Kidney capillary endothelial cell (primary cell): Measurements from ENCODE around the gene P4HA1.
"Not testable (repeated sequence)": the region's sequence is repeated elsewhere in the genome, so short reads cannot be mapped to it uniquely, and the experiment has no call there.

ENCODE experiments used
- DNase-seq: peaks from one replicate; pipeline ENCODE4 v3.0.0-alpha.2; 2018; ENCODE audit warnings: low spot score

P4HA1 gene

DNA sequence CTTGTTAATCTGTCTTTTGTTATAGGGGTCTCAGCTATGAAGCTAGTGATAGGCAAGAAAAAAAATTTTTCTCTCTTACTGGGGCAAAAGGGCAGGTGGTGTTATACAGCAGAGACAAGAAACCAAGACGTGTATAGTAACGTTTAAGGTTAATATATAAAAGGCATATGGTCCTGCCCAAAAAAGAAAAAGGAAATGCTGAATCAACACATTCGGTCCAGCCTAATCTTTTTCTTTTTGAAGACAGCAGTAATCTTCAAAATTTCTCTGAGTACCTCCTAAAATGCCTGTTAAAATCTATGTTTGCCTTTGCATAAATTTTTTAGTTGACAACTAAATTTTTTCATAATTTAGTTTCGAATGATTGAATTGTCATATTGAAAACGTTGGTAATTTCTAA lies 54.5 kb downstream of the P4HA1 start:
- no peak for DNase-seq

DNA sequence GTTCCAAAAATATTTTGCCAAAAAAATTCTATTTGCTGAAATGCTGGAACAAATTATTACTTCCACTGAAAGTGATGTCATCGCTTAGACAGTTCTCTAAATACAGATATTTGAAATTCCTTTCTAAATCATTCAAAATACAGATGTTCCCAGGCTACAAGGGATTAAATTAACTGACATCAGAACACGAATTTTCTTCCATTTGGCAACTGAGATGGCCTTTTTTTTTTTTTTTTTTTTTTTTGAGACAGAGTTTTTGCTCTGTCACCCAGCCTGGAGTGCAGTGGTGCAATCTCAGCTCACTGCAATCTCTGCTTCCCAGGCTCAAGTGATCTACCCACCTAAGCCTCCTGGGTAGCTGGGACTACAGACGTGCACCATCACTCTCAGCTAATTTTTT lies 57.0 kb downstream of the P4HA1 start:
- DNase-seq: no peak

DNA sequence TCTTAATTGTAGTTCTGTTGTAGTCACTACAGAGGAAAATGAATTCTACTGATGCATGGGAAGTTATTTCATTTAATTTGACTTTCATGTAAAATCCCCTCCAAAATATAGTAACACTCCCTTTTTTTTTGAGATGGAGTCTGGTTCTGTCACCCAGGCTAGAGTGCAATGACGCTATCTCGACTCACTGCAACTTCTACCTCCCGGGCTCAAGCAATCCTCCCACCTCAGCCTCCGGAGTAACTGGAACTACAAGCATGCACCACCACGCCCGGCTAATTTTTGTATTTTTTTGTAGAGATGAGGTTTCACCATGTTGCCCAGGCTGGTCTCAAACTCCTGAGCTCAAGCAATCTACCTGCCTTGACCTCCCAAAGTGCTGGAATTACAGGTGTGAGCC lies 60.4 kb downstream of the P4HA1 start:
- DNase-seq: not testable (repeated sequence)

DNA sequence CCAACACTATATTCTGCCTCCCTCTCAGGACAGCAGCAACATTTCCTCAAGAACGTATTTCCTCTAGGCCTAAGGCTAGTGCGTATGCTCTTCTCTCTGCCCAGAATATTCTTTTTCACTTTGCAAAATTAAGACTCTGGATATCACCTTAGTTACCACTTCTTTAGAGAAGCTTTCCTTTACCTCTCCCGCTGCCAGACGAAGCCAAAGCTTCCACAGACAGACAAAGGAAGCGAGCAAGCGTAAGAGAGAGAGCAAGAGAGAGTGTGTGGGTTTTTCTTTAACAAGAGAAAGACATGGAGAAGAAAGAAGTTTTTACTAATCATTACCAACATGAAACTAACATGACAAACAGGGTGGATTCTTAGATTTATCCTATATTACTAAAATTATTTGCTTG lies 64.1 kb downstream of the P4HA1 start:
- no peak for DNase-seq

DNA sequence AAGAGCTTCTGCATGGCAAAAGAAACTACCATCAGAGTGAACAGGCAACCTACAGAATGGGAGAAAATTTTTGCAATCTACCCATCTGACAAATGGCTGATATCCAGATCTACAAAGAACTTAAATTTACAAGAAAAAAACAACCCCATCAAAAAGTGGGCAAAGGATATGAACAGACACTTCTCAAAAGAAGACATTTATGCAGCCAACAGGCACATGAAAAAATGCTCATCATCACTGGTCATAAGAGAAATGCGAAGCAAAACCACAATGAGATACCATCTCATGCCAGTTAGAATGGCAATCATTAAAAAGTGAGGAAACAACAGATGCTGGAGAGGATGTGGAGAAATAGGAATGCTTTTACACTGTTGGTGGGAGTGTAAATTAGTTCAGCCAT lies 70.0 kb downstream of the P4HA1 start:
- DNase-seq: not testable (repeated sequence)

DNA sequence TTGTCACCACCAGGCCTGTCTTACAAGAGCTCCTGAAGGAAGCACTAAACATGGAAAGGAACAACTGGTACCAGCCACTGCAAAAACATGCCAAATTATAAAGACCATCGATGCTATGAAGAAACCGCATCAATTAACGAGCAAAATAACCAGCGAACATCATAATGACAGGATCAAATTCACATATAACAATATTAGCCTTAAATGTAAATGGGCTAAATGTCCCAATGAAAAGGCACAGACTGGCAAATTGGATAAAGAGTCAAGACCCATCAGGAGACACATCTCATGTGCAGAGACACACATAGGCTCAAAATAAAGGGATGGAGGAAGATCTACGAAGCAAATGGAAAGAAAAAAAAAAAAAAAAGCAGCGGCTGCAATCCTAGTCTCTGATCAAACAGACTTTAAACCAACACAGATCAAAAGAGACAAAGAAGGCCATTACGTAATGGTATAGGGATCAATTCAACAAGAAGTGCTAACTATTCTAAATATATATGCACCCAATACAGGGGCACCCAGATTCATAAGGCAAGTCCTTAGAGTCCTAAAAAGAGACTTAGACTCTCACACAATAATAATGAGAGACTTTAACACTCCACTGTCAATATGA lies 73.1 kb downstream of the P4HA1 start:
- not testable (repeated sequence) for DNase-seq

DNA sequence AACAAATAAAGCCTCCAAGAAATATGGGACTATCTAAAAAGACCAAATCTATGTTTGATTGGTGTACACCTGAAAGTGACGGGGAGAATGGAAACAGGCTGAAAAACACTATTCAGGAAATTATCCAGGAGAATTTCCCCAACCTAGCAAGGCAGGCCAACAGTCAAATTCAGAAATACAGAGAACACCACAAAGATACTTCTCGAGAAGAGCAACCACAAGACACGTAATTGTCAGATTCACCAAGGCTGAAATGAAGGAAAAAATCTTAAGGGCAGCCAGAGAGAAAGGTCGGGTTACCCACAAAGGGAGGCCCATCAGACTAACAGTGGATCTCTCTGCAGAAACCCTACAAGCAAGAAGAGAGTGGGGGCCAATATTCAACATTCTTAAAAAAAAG lies 73.7 kb downstream of the P4HA1 start:
- not testable (repeated sequence) for DNase-seq

DNA sequence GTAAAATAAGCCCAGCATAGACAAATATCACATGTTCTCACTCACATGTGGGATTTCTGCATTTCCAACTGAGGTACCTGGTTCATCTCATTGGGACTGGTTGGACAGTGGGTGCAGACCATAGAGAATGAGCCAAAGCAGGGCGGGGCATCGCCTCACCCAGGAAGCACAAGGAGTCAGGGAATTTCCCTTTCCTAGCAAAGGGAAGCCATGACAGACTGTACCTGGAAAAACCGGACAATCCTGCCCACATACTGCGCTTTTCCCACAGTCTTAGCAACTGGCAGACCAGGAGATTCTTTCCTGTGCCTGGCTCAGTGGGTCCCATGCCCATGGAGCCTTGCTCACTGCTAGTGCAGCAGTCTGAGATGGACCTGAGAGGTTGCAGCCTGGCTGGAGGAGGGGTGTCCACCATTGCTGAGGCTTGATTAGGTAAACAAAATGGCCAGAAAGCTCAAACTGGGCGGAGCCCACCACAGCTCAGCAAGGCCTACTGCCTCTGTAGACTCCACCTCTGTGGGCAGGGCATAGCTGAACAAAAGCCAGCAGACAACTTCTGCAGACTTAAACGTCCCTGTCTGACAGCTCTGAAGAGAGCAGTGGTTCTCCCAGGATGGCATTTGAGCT lies 75.0 kb downstream of the P4HA1 start:
- DNase-seq: not testable (repeated sequence)

DNA sequence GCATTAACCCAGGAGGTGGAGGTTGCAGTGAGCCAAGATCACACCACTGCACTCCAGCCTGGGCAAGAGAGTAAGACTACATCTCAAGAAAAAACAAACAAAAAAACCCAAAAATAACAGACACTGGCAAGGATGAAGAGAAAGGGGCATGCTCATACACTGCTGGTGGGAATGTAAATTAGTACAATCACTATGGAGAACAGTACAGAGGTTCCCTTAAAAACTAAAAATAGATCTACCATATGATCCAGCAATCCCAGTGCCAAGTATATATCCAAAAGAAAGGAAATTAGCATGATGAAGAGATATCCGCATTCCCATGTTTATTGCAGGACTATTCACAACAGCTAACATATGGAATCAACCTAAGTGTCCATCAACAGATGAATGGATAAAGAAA lies 75.6 kb downstream of the P4HA1 start:
- no peak for DNase-seq

DNA sequence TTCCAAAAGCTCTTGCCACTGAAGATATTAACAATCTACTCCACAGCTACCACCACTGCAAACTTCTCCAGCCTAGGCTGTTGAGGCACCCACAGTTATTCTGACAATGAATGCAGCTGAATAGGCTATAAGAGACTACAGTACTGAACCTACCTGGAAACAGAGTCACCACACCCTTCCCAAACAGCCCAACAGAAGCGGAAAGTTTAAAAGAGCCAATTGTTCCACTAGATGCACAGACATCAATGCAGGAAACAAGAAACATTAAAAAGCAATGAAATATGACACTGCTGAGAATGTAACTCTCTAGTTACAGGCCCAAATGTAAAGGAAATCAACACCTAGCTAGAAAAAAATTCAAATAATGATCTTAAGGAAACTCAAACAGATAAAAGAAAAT lies 77.6 kb downstream of the P4HA1 start:
- DNase-seq: no peak

DNA sequence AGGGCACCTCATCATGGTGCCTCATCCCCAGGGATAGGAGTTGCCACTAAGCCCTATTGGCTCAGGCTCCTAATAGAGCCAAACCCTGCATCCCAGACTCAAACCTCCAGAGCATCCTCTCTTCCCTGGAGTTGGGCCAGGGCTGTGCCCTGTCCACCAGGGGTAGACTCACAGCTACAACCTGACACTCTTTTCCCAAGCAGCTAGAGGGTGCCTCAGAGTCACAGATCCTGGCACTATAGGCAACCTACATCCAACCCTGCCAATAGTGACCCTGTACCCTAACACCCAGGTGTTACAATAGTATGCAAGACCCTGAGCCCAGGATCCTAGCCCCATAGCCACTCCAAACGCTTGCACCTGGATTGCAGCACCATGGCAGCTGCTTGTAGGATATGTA lies 78.0 kb downstream of the P4HA1 start:
- DNase-seq: no peak

DNA sequence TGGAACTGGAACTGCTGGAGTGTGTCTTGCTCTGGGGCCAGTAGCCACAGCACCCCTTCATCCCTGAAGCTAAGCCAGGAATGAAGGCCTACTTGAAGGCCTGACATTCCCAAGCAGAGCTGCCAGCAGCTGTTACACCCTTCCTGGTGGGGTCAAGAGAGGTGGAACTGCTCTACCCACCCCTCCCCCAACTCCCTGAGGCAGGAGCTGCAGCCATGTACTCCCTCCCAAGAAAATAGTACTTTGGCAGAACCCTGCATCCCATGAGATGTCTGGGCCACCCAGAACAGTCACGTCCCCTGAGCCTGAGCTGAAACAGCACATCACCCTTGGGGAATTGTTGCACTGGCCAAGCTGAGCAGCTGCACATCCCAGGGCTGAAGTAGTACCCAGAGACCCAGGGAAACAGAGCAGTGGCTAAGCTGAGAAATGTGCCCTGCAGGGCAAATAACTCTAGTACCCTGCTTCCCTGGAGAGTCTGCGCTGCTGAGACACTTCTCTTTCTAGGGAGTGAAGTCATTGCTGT lies 78.6 kb downstream of the P4HA1 start:
- DNase-seq: no peak

DNA sequence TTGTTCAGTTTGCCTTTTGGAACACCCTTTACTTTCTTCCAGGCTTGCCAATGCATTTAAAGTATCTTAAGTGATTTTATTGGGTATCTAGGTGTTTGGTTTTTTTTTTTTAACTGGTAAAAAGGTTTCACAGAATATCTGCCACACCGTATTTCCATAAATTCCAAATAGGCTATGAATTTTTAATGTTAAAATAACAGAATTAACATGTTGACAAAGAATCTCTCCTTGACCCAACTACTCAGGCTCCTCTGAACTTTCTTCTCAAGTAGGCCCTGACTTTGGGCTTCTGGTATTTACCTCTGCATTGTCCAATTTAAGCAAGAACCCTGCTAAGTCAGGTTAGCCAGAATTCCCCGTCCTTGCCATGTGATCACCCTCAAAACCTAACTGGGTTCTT lies 80.9 kb downstream of the P4HA1 start:
- no peak for DNase-seq

DNA sequence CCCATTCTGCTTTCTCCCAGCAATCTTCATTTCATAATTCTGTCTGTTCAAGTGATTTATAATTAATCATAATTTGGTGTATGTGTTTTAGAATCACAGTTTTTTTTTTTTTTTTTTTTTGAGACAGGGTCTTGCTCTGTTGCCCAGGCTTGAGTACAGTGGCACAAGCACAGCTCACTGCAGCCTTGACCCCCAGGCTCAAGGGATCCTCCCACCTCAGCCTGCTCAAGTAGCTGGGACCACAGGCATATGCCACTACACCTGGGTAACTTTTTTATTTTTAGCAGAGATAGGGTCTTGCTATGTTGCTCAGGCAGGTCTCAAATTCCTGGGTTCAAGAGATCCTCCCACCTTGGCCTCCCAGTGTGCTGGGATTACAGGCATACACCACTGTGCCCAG lies 92.8 kb downstream of the P4HA1 start:
- no peak for DNase-seq

DNA sequence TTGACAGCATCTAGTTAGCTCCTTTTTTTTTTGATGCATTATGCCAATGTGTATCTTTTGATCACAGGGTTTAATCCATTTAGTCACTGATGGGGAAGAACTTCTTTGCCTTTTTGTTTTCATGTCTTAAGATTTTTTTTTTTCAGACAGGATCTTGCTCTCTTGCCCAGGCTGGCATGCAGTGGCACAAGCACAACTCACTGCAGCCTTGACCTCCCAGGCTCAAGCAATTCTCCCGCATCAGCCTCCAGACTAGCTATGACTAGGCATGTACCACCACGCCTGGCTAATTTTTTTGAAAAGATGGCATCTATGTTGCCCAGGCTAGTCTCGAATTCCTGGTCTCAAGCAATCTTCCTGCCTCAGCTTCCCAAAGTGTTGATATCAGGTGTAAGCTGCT lies 95.7 kb downstream of the P4HA1 start:
- no peak for DNase-seq

DNA sequence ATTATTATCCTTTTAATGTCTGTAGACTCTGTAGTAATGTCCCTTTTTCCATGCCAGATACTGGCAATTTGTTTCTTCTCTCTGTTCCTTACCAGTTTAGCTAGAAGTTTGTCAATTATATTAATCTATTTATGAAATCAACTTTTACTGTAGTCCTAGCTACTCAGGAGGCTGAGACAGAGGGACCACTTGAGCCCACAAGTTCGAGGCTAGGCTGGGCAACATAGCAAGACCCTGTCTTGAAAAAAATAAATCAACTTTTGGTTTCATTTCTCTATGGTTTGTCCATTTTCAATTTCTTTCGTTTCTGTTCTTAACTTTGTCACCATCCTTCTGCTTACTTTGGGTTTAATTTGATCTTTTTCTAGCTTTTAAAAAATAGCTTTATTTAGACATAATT lies 99.6 kb downstream of the P4HA1 start:
- no peak for DNase-seq

DNA sequence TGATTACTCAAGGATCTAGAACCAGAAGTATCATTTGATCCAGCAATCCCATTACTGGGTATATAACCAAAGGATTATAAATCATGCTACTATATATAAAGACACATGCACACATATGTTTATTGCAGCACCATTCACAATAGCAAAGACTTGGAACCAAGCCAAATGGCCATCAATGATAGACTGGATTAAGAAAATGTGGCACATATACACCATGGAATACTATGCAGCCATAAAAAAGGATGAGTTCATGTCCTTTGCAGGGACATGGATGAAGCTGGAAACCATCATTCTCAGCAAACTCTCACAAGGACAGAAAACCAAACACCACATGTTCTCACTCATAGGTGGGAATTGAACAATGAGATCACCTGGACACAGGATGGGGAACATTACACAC lies 101.2 kb downstream of the P4HA1 start:
- not testable (repeated sequence) for DNase-seq

DNA sequence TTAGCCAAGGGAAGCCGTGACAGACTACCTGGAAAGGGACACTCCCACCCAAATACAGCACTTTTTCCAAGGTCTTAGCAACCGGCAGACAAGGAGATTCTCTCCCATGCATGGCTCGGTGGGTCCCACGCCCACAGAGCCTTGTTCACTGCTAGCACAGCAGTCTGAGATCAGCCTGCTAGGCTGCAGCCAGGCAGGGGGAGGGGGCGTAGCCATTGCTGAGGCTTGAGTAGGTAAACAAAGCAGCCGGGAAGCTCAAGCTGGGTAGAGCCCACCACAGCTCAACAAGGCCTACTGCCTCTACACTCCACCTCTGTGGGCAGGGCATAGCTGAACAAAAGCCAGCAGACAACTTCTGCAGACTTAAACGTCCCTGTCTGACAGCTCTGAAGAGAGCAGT lies 106.9 kb downstream of the P4HA1 start:
- DNase-seq: not testable (repeated sequence)

DNA sequence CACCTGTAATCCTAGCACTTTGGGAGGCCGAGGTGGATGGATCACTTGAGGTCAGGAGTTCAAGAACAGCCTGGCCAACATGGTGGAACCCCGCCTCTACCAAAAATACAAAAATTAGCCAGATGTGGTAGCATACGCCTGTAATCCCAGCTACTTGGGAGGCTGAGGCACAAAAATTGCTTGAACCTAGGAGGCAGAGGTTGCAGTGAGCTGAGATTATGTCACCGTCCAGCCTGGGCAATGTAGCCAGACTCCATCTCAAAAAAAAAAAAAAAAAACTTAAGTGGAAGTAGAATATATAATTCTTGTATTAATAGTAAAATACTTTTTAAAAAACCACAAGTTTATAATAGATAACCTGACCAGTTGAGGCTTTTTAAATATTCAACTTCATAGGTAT lies 112.0 kb downstream of the P4HA1 start:
- DNase-seq: not testable (repeated sequence)

DNA sequence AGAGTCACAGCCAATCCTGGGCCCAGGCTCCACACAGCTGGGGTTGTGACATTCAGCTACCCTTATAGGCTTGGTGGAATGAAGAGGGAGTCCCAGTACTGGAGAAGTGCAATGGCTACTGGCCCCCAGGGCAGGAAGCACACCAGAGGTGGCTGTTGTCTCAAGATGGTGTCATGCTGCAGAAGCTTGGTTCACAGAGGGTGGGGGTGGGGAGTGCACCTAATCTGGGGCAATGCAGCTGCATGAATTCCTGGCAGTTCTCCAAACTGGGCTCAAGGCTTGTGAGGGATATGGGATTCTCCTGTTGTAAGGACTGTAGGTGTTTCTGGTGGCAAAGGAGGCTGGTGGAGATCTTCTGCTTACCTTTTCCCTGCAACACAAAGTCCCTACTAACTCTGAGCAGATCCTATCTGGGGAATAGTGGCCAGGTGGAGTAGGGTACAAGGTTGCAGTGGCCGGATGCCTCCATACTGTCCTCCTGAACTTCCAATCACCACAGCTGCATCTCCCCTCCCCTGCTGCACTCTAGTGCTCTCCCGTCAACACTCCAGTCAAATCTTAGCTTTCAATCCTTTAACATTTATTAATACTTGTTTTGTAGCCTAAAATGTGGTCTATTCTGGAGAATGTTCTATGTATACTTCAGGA lies 114.7 kb downstream of the P4HA1 start:
- no peak for DNase-seq

DNA sequence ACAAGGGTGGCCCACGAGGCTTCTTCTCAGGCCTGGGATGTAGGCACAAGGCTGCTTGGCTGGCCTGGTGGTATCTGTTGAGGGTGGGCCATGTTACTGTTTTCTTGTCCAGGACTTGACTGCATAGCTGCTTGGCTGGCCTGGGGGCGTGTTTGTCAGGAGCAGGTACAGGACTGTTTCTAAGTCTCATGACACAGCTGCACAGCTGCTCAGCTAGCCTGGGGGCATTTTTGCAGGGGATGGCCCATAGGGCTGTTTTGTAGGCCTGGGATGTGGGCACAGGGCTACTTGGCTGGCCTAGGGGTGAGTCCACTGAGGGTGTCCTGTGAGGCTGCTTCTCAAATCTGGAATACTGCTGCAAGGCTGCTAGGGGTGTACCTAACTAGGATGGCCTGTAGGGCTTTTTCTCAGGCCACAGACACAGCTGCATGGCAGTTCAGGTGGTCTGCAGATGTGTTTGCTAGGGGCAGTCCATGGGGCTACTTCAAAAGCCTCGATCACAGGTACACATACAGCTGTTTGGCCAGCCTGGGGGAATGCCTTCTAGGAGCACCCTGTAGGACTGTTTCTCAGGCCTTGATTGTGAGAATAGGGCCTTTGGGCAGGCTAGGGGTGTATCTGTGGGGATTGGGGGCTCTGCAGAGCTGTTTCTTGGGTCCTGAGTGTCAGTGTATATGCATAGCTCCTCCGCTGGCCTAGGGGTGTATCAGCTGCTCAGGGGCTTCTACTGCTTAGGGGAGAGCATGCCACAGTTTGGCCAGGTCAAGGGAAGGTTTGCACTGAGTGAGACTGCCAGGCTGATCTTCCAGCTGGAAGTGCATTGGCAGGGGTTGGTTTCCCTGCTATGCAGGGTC lies 115.4 kb downstream of the P4HA1 start:
- no peak for DNase-seq

DNA sequence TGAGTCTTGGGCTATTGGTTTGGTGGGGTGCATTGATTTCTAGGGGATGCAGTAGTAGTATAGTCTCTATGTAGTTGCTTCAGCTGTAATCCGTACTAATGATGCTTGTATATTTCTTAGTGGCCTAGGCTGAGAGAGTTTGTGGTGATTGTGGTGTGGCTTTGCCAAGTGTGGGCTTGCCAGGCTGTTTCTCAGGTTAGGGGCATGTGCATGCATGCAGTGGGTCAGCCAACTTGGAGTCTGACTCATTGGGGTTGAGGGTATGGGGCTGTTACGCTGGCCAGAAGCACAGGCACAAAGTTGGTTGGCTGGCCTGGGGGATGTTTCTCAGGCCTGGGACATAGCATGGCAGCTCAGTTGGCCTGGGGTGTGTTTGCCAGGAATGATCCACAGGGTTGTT lies 116.3 kb downstream of the P4HA1 start:
- no peak for DNase-seq

DNA sequence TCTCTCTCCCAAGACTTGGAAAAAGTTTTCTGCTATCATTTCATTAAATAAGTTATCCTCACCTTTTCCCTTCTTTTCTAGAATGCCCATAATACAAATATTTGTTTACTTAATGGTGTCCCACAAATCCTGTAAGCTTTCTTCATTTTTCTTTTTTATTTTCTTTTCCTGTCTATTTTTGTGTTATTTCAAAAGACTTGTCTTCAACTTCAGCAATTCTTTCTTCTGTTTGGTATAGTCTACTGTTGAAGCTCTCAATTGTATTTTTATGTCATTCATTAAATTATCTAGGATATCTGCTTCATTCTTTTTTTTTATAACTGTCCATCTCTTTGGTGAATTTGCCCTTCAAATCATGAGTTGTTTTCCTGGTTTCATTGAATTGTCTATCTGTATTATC lies 117.0 kb downstream of the P4HA1 start:
- no peak for DNase-seq
